IPS-15b (cell line): ENCODE measurements around the gene PNPLA2.
A peak's percentile ranks its signal among the peaks of the same experiment; 100 is the strongest.

Experiments used
- H3K27me3 ChIP-seq: one replicate; pipeline ENCODE4 v1.6.1; 2013; ENCODE audit warnings: low read length; ENCODE audit not compliant: control insufficient read depth, insufficient read depth
- H3K36me3 ChIP-seq: one replicate; pipeline ENCODE4 v1.6.1; 2013; ENCODE audit warnings: low read length; ENCODE audit not compliant: control insufficient read depth, insufficient read depth
- H3K4me1 ChIP-seq: one replicate; pipeline ENCODE4 v1.6.1; 2013; ENCODE audit warnings: mild to moderate bottlenecking, low read length; ENCODE audit not compliant: control insufficient read depth, insufficient read depth
- H3K4me3 ChIP-seq: one replicate; pipeline ENCODE4 v1.5.1; 2013; ENCODE audit warnings: low read depth, low read length
- H3K9ac ChIP-seq: one replicate; pipeline ENCODE4 v1.6.1; 2013; ENCODE audit warnings: low read depth, mild to moderate bottlenecking, low read length
- H3K9me3 ChIP-seq: one replicate; pipeline ENCODE4 v1.6.1; 2013; ENCODE audit warnings: mild to moderate bottlenecking, low read length; ENCODE audit not compliant: control insufficient read depth, insufficient read depth

The PNPLA2 gene

DNA sequence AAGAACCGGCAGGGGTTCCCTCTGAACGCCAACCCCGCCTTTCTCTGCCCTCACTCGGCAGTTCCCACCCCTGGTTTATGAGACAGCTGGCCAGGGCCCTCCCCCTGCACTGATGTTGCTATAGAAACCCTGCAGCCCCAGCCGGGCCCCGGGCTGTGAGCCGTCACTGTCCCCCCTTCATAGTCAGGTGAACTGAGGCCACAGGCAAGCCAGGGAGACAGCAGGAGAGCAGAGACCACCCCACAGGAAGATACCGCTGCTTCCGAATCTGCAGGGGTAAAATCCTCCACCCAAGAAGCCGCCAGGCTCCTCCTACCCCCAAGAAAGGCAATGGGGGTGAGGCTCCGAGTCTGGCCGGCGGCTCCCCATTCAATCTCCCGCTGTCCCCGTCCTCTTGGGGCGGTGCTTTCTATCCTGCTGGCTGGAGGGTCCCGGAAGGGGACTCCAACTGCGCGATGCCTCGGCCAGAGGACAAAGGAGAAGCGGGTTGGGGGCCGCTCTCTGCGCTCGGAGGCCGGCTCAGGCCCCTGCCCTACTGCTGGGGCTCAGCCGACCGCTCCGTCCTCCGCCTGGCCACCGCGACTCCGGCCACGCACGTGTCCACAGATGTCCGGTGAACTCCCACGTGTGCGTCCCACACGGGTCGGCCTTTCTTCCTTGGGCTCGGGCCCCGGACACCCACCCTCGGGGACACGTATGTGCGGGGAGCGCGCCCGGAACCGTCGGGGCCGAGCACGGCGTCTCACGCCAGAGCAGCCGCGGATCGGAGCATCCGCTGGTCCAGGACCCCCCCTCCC, 21.2 kb upstream of the PNPLA2 start:
- no peak overlapping the region for H3K9ac ChIP-seq
- H3K4me1 ChIP-seq, result peaks cover 4% of the 10 kb centered on the region
- H3K27me3 ChIP-seq, result no peaks in the 10 kb centered on the region
- no peaks in the 10 kb centered on the region for H3K9me3 ChIP-seq
- peak overlapping the region; percentile 74 for H3K4me3 ChIP-seq
- peaks cover 42% of the 10 kb centered on the region for H3K36me3 ChIP-seq

DNA sequence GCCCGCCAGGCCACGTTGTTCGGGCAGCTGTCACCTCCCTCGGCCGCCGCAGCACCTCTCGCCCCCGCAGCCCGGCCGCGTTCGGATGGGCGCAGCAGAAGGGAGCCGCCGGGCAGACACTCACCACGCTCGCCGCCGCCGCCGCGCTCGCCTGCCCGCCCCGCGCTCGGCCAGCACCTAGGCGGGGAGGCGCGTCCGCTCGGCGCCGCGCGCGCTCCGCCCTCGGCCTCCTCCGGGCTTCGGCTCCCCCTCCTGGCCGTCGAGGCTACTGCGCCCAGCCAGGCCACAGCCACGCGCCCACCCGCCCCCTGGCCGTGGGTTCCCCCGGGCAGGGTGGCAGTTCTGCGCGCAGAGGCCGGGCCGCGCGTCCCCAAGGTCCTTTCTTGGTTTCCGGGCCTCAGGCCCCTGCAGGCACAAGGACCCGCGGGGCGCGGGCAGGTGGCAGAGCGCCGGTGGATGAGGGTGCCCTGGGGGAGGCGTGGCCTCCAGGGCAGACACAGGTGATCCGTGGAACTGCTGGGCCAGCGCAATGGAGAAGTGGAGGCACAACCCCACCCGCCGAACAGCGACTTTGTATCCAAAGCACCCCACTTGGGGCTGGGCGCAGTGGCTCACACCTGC, 20.5 kb upstream of the PNPLA2 start, which contains the start of gene SLC25A22:
SLC25A22 (minus strand) TSS at position 189 of the 621 bp plus-strand sequence. CDS start 3,275 bp downstream, outside the sequence.
- Histone ChIP-seq H3K27me3 (no peaks in the 10 kb centered on the region), H3K9ac (no peak within 1 kb of the TSS), H3K36me3 (peaks cover 44% of the 10 kb centered on the region), H3K4me3 (peak within 1 kb of the TSS; percentile 74), H3K9me3 (no peaks in the 10 kb centered on the region), H3K4me1 (peaks cover 4% of the 10 kb centered on the region)

GRCh38 chr11:799641-800316, 18.9 kb upstream of the PNPLA2 start:
- Histone ChIP-seq H3K27me3 (no peaks in the 10 kb centered on the region), H3K4me3 (no peak overlapping the region), H3K9ac (no peak overlapping the region), H3K9me3 (no peaks in the 10 kb centered on the region), H3K4me1 (peaks cover 6% of the 10 kb centered on the region), H3K36me3 (peaks cover 30% of the 10 kb centered on the region)

DNA sequence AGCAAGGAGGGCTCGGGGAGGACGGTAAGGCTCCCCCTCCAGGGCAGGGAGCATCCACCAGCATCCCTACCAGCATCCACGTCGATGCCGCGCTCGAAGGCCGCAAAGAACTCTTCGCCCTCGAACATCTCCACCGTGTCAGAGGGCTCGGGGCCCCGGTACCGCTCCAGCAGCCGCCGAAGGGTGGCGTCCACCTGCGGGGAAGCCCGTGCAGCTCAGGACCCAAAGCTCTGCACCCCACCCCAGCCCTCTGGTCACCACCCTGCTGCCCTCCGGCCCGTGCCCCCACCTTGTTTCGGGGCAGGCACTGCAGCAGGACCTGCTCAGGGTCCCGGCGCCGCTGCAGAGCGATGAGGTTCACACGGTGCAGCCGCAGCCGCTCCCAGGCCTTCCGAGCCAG, 18.2 kb upstream of the PNPLA2 start:
- peaks cover 30% of the 10 kb centered on the region for H3K36me3 ChIP-seq
- H3K9me3 ChIP-seq, result no peaks in the 10 kb centered on the region
- no peak overlapping the region for H3K4me3 ChIP-seq
- H3K9ac ChIP-seq, result no peak overlapping the region
- H3K27me3 ChIP-seq, result no peaks in the 10 kb centered on the region
- H3K4me1 ChIP-seq, result peaks cover 6% of the 10 kb centered on the region

DNA sequence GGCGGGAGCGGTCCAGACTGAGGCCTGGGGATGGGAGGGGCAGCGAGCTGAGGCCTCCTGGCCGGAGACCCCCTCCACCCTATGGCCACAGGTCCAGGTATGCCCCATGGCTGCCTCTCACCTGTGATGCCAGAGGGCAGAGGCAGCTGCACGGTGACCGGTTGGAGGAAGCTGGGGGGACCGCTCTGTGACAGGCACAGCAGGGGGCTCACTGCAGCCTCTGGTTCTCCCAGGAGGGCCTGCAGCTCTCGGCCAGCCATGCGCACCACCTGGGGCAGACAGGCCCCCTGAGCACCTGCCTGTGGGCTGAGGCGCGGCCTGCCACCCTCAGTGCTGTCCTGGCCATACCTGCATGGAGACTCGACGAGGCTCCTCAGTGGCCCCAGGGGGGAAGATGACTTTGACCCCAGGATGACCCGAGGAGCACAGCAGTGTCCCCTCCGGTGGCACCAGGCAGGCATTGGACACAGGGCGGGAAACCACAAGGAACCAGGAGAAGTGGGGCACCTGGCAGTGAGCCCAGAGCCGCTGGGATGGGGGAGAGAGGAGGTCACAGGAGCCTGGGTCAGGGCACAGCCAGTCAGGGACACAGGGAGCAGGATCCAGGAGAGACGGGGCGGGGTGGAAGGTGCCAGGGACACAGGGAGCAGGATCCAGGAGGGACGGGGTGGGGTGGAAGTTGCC, 17.5 kb upstream of the PNPLA2 start:
- Histone ChIP-seq H3K9me3 (no peaks in the 10 kb centered on the region), H3K4me1 (peaks cover 6% of the 10 kb centered on the region), H3K27me3 (no peaks in the 10 kb centered on the region), H3K36me3 (peaks cover 30% of the 10 kb centered on the region), H3K9ac (no peak overlapping the region), H3K4me3 (no peak overlapping the region)

- Histone ChIP-seq H3K9ac (no peak overlapping the region), H3K36me3 (peaks cover 30% of the 10 kb centered on the region), H3K4me1 (peaks cover 3% of the 10 kb centered on the region), H3K27me3 (no peaks in the 10 kb centered on the region), H3K9me3 (no peaks in the 10 kb centered on the region), H3K4me3 (no peak overlapping the region)
Measured at GRCh38 chr11:802018-802617, 16.6 kb upstream of the PNPLA2 start.

- H3K4me3 ChIP-seq, result no peak overlapping the region
- no peak overlapping the region for H3K9ac ChIP-seq
- no peaks in the 10 kb centered on the region for H3K27me3 ChIP-seq
- peaks cover 30% of the 10 kb centered on the region for H3K36me3 ChIP-seq
- H3K9me3 ChIP-seq, result no peaks in the 10 kb centered on the region
- H3K4me1 ChIP-seq, result peaks cover 3% of the 10 kb centered on the region
Measured at GRCh38 chr11:802693-803466, 15.8 kb upstream of the PNPLA2 start.

DNA sequence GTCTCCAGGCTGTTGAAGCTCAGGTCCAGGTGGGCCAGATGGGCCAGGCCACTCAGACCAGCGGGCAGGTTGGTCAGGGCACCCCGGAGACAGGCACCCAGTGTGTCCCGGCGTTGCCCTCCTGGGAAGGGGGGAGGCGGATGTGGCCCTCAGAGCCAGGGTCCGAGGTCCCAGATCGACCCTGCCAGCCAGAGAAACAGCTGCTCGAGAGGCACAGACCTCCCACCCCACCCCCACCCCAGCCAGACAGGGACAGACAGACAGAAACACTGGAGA, 15.3 kb upstream of the PNPLA2 start:
- H3K9me3 ChIP-seq, result no peaks in the 10 kb centered on the region
- peaks cover 30% of the 10 kb centered on the region for H3K36me3 ChIP-seq
- peaks cover 3% of the 10 kb centered on the region for H3K4me1 ChIP-seq
- no peaks in the 10 kb centered on the region for H3K27me3 ChIP-seq
- no peak overlapping the region for H3K9ac ChIP-seq
- no peak overlapping the region for H3K4me3 ChIP-seq

GRCh38 chr11:803770-804598, 14.7 kb upstream of the PNPLA2 start:
- Histone ChIP-seq H3K9ac (peak overlapping the region; percentile 65), H3K4me1 (peaks cover 3% of the 10 kb centered on the region), H3K9me3 (no peaks in the 10 kb centered on the region), H3K27me3 (no peaks in the 10 kb centered on the region), H3K4me3 (peak overlapping the region; percentile 66), H3K36me3 (peaks cover 30% of the 10 kb centered on the region)

DNA sequence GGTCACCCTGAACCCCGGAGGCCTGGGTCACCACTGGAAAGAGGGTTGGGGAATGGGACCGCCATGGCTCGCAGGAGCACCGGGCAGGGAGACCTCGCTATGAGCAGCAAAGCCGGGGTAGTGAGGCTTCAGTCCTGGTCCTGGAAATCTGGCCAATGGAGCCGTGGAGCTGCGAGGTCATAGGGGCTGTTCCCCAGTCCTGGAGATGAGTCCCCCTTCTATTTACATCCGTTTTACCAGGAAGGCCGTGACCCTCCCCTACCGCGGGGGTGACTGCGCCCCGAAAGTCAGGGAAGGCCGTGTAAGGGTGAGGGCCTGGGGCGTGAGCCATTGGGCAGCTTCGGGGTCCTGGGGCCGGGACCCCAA, 14.1 kb upstream of the PNPLA2 start:
- Histone ChIP-seq H3K4me1 (peaks cover 3% of the 10 kb centered on the region), H3K36me3 (peaks cover 25% of the 10 kb centered on the region), H3K9ac (peak overlapping the region; percentile 65), H3K27me3 (no peaks in the 10 kb centered on the region), H3K4me3 (peak overlapping the region; percentile 66), H3K9me3 (no peaks in the 10 kb centered on the region)
